HG03571 (cell line): ENCODE results near the gene EXOC4.
A peak's percentile ranks its signal among the peaks of the same experiment; 100 is the strongest.
"Not testable (repeated sequence)": the region's sequence is repeated elsewhere in the genome, so short reads cannot be mapped to it uniquely, and the experiment has no call there.

Experiments
- ATAC-seq: cut with Tn5 transposase; IDR thresholded peaks from one replicate; pipeline ENCODE4 v1.9.1; 2021; ENCODE audit not compliant: unreplicated experiment

Gene EXOC4

GRCh38 chr7:133252858-133253518, at the start of gene EXOC4:
Gene EXOC4, plus strand, starts transcription at chr7:133253078.
- ATAC-seq: peak; percentile 99

- ATAC-seq: no peak
Observed at GRCh38 chr7:133203490-133203889, 49.4 kb upstream of the EXOC4 start.

GRCh38 chr7:133207687-133208086, 45.2 kb upstream of the EXOC4 start:
- no peak for ATAC-seq

- not testable (repeated sequence) for ATAC-seq
Observed at GRCh38 chr7:133210817-133211216, 42.1 kb upstream of the EXOC4 start.

GRCh38 chr7:133213772-133214171, 39.1 kb upstream of the EXOC4 start:
- ATAC-seq: not testable (repeated sequence)

GRCh38 chr7:133217773-133218172, 35.1 kb upstream of the EXOC4 start:
- no peak for ATAC-seq

GRCh38 chr7:133230591-133231194, 22.2 kb upstream of the EXOC4 start:
- no peak for ATAC-seq

- no peak for ATAC-seq
Observed at GRCh38 chr7:133233142-133233541, 19.7 kb upstream of the EXOC4 start.

GRCh38 chr7:133234961-133235875, 17.7 kb upstream of the EXOC4 start:
- ATAC-seq: no peak

- ATAC-seq: no peak
Observed at GRCh38 chr7:133237545-133237944, 15.3 kb upstream of the EXOC4 start.

- no peak for ATAC-seq
Observed at GRCh38 chr7:133240302-133240701, 12.6 kb upstream of the EXOC4 start.

- no peak for ATAC-seq
Observed at GRCh38 chr7:133246558-133246957, 6.3 kb upstream of the EXOC4 start.

- ATAC-seq: no peak
Observed at GRCh38 chr7:133248901-133249300, 4.0 kb upstream of the EXOC4 start.

GRCh38 chr7:133252506-133252857, 396 bp upstream of the EXOC4 start:
- no peak for ATAC-seq

GRCh38 chr7:133253519-133253875, 619 bp downstream of the EXOC4 start:
- no peak for ATAC-seq

- no peak for ATAC-seq
Observed at GRCh38 chr7:133255486-133255885, 2.6 kb downstream of the EXOC4 start.

- no peak for ATAC-seq
Observed at GRCh38 chr7:133258174-133258573, 5.3 kb downstream of the EXOC4 start.

GRCh38 chr7:133265821-133266220, 12.9 kb downstream of the EXOC4 start:
- no peak for ATAC-seq

GRCh38 chr7:133268355-133268754, 15.5 kb downstream of the EXOC4 start:
- ATAC-seq: no peak

GRCh38 chr7:133272336-133272735, 19.5 kb downstream of the EXOC4 start:
- ATAC-seq: no peak

GRCh38 chr7:133273227-133273626, 20.3 kb downstream of the EXOC4 start:
- ATAC-seq: no peak

GRCh38 chr7:133274265-133274664, 21.4 kb downstream of the EXOC4 start:
- no peak for ATAC-seq
